Measurements from ENCODE around the gene SEMA6C. TPM values are rescaled to one million over a fixed set of nuclear protein-coding genes. Genes with fewer than 3 reads are reported as not detected.
A peak's percentile ranks its signal among the peaks of the same experiment; 100 is the strongest.

SEMA6C gene
- total and polyA plus RNA-seq, 2 of the 13 experiments (the other 11 are each of a cell fraction or from before 2014, with no cell fraction given), result 1.4 to 2.9 TPM

GRCh38 chr1:151124763-151125403 lies 21.5 kb downstream of the SEMA6C start (continued):
- TF ChIP-seq PAXIP1 (CRISPR knock-in tag; conservative IDR thresholded peaks at IDR 0.05) (peak; percentile 57), PHF5A (CRISPR knock-in tag; IDR thresholded peaks at IDR 0.05; ENCODE audit: low read depth, unreplicated experiment) (no peak), HOXD1 (CRISPR knock-in tag; IDR thresholded peaks at IDR 0.05) (no peak), HDAC1 (CRISPR knock-in tag; IDR thresholded peaks at IDR 0.05) (peak; percentile 30; the same call in 1 of the 2 replicates), HNF4A (CRISPR knock-in tag; IDR thresholded peaks at IDR 0.05) (peak; percentile 55), MAX (IDR thresholded peaks at IDR 0.05) (peak; percentile 51; the same call in 1 of the 2 replicates), CHD2 (IDR thresholded peaks at IDR 0.05; ENCODE audit: low read depth, low read length) (no peak), GLI4 (CRISPR knock-in tag; IDR thresholded peaks at IDR 0.05; ENCODE audit: borderline replicate concordance) (no peak), ATF7-NPFF (CRISPR knock-in tag; IDR thresholded peaks at IDR 0.05; ENCODE audit: low read depth) (no peak), ZFAT (CRISPR knock-in tag; conservative IDR thresholded peaks at IDR 0.05) (no peak), XRCC5 (optimal IDR thresholded peaks at IDR 0.05; ENCODE audit: low read length) (no peak), ZNF646 (CRISPR knock-in tag; IDR thresholded peaks at IDR 0.05) (peak; percentile 49; the same call in 1 of the 2 replicates), SP140L (CRISPR knock-in tag; IDR thresholded peaks at IDR 0.05; ENCODE audit: borderline replicate concordance) (no peak), XBP1 (CRISPR knock-in tag; IDR thresholded peaks at IDR 0.05) (no peak), FOXK1 (CRISPR knock-in tag; IDR thresholded peaks at IDR 0.05; ENCODE audit: borderline replicate concordance, low read depth) (no peak), DDIT3 (CRISPR knock-in tag; IDR thresholded peaks at IDR 0.05) (no peak), MAZ (IDR thresholded peaks at IDR 0.05; ENCODE audit: borderline replicate concordance, low read depth, low read length) (no peak), MAZ (CRISPR knock-in tag; IDR thresholded peaks at IDR 0.05; ENCODE audit: low read depth) (no peak), ZNF7 (CRISPR knock-in tag; IDR thresholded peaks at IDR 0.05) (no peak), MED1 (CRISPR knock-in tag; IDR thresholded peaks at IDR 0.05) (no peak), TCF7L2 (IDR thresholded peaks at IDR 0.05; ENCODE audit: low read depth, low read length) (no peak)
